GM21737 (cell line): ENCODE results near the gene FTH1.
"Not testable (repeated sequence)": the region's sequence is repeated elsewhere in the genome, so short reads cannot be mapped to it uniquely, and the experiment has no call there.

ENCODE experiments used
- ATAC-seq: cut with Tn5 transposase; IDR thresholded peaks from one replicate; pipeline ENCODE4 v1.9.1; 2021; ENCODE audit warnings: mild to moderate bottlenecking, moderate library complexity; ENCODE audit not compliant: unreplicated experiment

FTH1 gene

GRCh38 chr11:61964058-61964665 is 3.3 kb downstream of the FTH1 start:
- ATAC-seq, result no peak

- ATAC-seq, result no peak
Measured at GRCh38 chr11:61963282-61964057, 4.0 kb downstream of the FTH1 start.

- no peak for ATAC-seq
Measured at GRCh38 chr11:61963016-61963281, 4.5 kb downstream of the FTH1 start.

GRCh38 chr11:61962213-61963015 is 5.0 kb downstream of the FTH1 start:
- ATAC-seq, result no peak

GRCh38 chr11:61961570-61962212 is 5.7 kb downstream of the FTH1 start:
- no peak for ATAC-seq

- no peak for ATAC-seq
Measured at GRCh38 chr11:61960532-61960931, 6.9 kb downstream of the FTH1 start.

DNA sequence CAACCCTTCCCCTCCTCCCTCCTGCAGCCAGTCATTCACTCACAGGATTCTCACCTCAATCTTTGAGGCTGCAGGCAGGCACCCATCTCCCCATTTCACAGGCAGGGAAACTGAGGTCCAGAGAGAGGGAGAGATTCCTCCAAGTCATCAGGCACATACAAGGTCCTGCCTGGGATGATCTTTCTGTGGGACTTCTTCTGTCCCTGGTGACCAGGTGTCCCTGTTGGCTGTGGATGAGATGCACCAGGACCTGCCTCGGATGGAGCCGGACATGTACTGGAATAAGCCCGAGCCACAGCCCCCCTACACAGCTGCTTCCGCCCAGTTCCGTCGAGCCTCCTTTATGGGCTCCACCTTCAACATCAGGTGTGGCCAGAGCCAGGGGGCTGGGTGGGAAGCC is 7.8 kb downstream of the FTH1 start:
- no peak for ATAC-seq

DNA sequence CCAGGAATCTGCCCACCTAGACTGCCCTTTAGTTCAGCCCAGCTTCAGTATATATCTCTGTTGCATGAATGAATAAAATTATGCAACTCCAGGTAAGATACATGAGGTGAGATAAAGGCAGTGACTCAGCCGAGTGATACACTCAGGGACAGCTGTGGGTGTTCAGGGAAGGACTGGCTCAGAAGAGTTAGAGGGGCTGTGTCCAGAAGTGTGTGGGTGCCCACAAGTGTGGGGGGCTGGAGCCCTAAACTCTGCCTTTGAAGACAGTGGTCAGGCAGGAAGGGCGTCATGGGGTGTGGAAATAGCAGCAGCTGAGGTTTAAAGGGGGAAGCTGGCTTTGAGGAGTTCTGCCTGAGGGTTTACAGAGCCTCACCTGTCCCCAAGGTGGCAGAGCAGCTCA is 8.3 kb downstream of the FTH1 start:
- ATAC-seq, result no peak

DNA sequence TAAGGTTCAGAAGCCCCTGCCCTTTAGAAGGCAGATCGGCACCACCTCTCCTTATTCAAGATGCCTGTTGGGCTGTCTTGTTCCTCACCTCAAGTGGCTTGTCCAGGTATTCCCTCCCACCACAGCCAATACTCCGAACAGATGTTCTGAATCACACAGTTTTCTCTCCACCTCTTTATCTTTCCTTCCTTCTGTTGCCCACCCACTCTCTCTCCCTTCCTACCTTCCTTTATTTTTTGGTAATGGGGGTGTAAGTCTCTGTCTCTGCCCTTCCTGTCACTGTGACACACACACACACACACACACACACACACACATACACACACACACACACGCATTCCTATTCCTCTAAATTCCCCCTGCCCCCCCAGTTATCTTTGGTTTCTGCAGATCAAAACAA is 8.8 kb downstream of the FTH1 start:
- ATAC-seq, result no peak

GRCh38 chr11:61957021-61957770 is 10.2 kb downstream of the FTH1 start:
- ATAC-seq, result no peak

DNA sequence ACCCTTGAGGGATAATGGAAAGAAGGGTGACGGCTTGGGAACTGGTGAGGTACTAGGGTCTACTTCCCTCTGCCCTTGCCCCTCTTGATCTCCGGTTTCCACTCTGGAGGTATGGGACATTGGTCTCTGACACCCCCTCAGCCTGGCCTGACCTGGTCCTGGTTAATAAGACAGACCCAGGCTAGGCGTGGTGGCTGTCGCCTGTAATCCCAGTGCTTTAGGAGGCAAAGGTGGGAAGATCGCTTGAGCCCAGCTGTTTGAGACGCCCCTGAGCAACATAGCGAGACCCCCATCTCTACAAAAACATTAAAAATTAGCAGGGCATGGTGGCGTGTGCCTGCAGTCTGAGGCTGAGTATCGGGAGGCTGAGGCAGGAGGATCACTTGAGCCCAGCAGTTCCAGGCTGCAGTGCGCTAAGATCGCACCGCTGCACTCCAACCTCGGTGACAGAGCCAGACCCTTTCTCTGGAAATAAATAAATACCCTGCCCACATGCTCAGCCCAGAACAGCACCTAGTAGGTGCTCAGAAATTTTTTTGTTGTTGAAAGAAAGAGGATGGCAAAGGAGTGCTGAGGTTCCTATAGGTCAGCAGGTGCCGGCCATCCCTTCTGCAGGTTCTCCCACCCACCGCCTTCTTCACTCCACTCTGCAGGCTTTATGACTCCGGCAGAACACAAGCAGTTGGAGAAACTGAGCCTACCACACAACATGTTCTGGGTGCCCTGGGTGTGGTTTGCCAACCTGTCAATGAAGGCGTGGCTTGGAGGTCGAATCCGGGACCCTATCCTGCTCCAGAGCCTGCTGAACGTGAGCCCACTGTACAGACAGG is 11.0 kb downstream of the FTH1 start:
- ATAC-seq, result no peak

DNA sequence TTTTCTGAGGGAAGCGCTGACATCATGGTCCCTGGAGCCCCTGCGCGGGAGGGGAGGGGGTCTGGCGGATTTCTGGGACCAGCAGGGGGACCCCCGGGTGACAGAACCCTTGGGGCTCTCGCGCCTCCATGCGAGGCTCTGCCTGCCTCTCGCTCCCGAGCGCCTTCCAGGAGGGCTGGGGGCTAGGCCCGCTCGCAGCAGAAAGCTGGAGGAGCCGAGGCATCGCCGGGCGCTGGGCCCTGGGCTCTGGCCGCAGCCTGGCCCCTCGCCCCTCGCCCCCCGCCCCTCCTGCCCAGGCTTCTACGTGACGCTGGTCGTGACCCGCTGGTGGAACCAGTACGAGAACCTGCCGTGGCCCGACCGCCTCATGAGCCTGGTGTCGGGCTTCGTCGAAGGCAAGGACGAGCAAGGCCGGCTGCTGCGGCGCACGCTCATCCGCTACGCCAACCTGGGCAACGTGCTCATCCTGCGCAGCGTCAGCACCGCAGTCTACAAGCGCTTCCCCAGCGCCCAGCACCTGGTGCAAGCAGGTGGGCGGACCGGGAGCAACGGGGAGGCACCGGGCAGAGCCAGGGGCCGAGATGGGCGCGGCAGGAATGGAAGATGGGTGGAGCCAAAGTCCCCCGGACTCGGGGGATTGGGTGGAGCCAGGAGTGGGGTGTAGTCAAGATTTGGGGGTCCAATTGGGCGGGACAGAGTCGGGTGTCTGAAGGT is 11.9 kb downstream of the FTH1 start:
- ATAC-seq, result no peak

DNA sequence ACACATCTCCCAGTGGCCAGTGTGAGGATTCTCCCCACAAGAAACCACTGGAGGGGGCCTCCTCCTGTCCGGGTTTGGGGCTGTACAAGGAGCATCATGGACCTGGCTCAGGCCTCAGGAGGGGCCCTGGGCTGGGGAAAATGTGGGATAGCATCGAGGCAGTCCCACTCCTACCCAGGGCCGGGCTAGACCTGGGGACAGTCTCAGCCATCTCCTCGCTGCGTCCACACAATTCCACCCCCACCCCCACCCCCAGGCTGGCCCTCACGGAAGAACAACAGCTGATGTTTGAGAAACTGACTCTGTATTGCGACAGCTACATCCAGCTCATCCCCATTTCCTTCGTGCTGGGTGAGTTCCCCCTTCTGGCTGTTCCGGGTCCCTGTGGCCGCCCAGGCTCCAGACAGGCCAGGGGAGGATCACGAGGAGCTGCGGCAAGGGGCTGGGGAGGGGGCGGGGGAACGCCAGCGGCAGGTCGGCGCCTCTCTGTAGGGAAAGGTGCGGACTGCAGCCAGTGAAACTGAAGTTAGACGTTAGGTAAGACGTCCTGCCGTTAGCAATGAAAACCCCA is 12.5 kb downstream of the FTH1 start:
- no peak for ATAC-seq

- no peak for ATAC-seq
Measured at GRCh38 chr11:61954106-61954850, 13.2 kb downstream of the FTH1 start.

GRCh38 chr11:61953632-61954031 is 13.8 kb downstream of the FTH1 start:
- not testable (repeated sequence) for ATAC-seq

DNA sequence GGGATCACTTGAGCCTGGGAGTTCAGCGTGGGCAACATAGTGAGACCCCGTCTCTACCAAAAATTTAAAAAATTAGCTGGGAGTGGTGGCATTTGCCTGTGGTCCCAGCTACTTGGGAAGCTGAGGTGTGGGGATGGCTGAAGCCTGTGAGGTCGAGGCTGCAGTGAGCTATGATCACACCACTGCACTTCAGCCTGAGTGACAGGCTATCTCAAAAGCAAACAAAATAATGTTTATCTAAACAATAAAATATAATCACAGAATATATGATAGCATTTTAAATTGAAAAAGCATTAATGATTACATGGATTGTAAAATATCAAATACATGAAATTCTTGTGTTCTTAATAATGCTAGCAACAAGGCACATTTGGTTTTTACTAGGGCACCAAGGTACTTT is 14.6 kb downstream of the FTH1 start:
- ATAC-seq, result no peak

- ATAC-seq, result no peak
Measured at GRCh38 chr11:61951484-61952135, 15.8 kb downstream of the FTH1 start.

GRCh38 chr11:61950035-61950547 is 17.3 kb downstream of the FTH1 start, which contains the start of gene BEST1:
BEST1 (plus strand) TSS chr11:61950351; CDS start chr11:61951807, 1,456 bp downstream.
- no peak for ATAC-seq
